DND-41 (cell line): ENCODE data around the gene TFE3.

Source experiments
- ATAC-seq: fragments of 200-7000 bp; cut with Tn5 transposase; 3 replicates; pipeline ENCODE4 v1.9.1; 2021; ENCODE audit warnings: low read depth; ENCODE audit not compliant: insufficient read depth
- DNase-seq: peaks from one replicate; pipeline ENCODE4 v3.0.0-alpha.2; 2020
- H2AFZ ChIP-seq: 2 replicates; pipeline ENCODE4 v1.6.0; 2012; ENCODE audit warnings: low read depth, low read length
- H3K27ac ChIP-seq: 2 replicates; pipeline ENCODE4 v1.5.1; 2012; ENCODE audit warnings: low read length, inconsistent platforms
- H3K27me3 ChIP-seq: fragments of 200-600 bp; sonication (generic); 2 replicates; pipeline ENCODE4 v1.6.0; 2012; ENCODE audit warnings: low read length, mild to moderate bottlenecking, inconsistent platforms; ENCODE audit not compliant: insufficient read depth, poor library complexity
- H3K36me3 ChIP-seq: 2 replicates; pipeline ENCODE4 v1.5.1; 2012; ENCODE audit warnings: low read length, inconsistent platforms; ENCODE audit not compliant: insufficient read depth
- H3K4me1 ChIP-seq: 2 replicates; pipeline ENCODE4 v1.5.1; 2012; ENCODE audit warnings: mild to moderate bottlenecking, low read length; ENCODE audit not compliant: insufficient read depth
- H3K4me2 ChIP-seq: 2 replicates; pipeline ENCODE4 v1.6.0; 2012; ENCODE audit warnings: mild to moderate bottlenecking, moderate library complexity, low read length, inconsistent platforms; ENCODE audit not compliant: insufficient read depth
- H3K4me3 ChIP-seq, 2 experiments: fragments of 200-600 bp in 1 of 2; shearing (Covaris generic) in 1 of 2; 2 replicates each; pipeline ENCODE4 v1.5.1; 2012 to 2016; ENCODE audit warnings: inconsistent platforms in 2 of 2, low read length in 2 of 2, mild to moderate bottlenecking in 2 of 2, low read depth in 1 of 2, moderate library complexity in 1 of 2
- H3K79me2 ChIP-seq: 2 replicates; pipeline ENCODE4 v1.6.0; 2012; ENCODE audit warnings: low read length, inconsistent platforms; ENCODE audit not compliant: insufficient read depth
- H3K9ac ChIP-seq: 2 replicates; pipeline ENCODE4 v1.6.0; 2012; ENCODE audit warnings: low read depth, mild to moderate bottlenecking, inconsistent platforms, low read length, moderate library complexity
- H3K9me3 ChIP-seq: 2 replicates; pipeline ENCODE4 v1.5.1; 2012; ENCODE audit warnings: low read length, moderate library complexity, mild to moderate bottlenecking, inconsistent platforms; ENCODE audit not compliant: insufficient read depth, severe bottlenecking
- H4K20me1 ChIP-seq: 2 replicates; pipeline ENCODE4 v1.6.0; 2012; ENCODE audit warnings: low read length; ENCODE audit not compliant: insufficient read depth
- CTCF ChIP-seq: IDR thresholded peaks from 2 replicates; pipeline ENCODE4 v1.5.1; 2012; ENCODE audit warnings: borderline replicate concordance, low read length, moderate library complexity, mild to moderate bottlenecking; ENCODE audit not compliant: poor library complexity, severe bottlenecking; ENCODE audit errors: extremely low read depth
- EZH2 ChIP-seq: IDR thresholded peaks from 3 replicates; pipeline ENCODE4 v1.6.1; 2012; ENCODE audit warnings: borderline replicate concordance, low read depth, mild to moderate bottlenecking, moderate library complexity, low read length, inconsistent platforms; ENCODE audit not compliant: severe bottlenecking

The TFE3 gene

GRCh38 chrX:49059681-49060085, 16.5 kb upstream of the TFE3 start:
- H3K4me1 ChIP-seq, result peaks cover 13% of the 10 kb centered on the region
- no peak overlapping the region for H3K4me3 ChIP-seq
- DNase-seq (no peak), ATAC-seq (no peak)
- H3K9me3 ChIP-seq, result no peaks in the 10 kb centered on the region
- H3K27me3 ChIP-seq, result no peaks in the 10 kb centered on the region
- H3K79me2 ChIP-seq, result peaks cover 36% of the 10 kb centered on the region
- no peak overlapping the region for H2AFZ ChIP-seq
- no peak for TF ChIP-seq CTCF
- no peak for TF ChIP-seq EZH2
- H3K9ac ChIP-seq, result no peak overlapping the region
- H3K36me3 ChIP-seq, result peaks cover 18% of the 10 kb centered on the region
- no peaks in the 10 kb centered on the region; the same call in 1 of the 2 replicates for H4K20me1 ChIP-seq
- H3K4me2 ChIP-seq, result no peak overlapping the region
- no peak overlapping the region for H3K27ac ChIP-seq

GRCh38 chrX:49059201-49059600, 16.0 kb upstream of the TFE3 start:
- H2AFZ ChIP-seq, result no peak overlapping the region
- no peak for DNase-seq
- H3K4me2 ChIP-seq, result no peak overlapping the region
- peaks cover 41% of the 10 kb centered on the region for H3K79me2 ChIP-seq
- H3K9ac ChIP-seq, result no peak overlapping the region
- H3K27me3 ChIP-seq, result no peaks in the 10 kb centered on the region
- no peak overlapping the region for H3K27ac ChIP-seq
- TF ChIP-seq CTCF (no peak), EZH2 (no peak)
- H3K9me3 ChIP-seq, result no peaks in the 10 kb centered on the region
- H4K20me1 ChIP-seq, result no peaks in the 10 kb centered on the region; the same call in 1 of the 2 replicates
- peaks cover 18% of the 10 kb centered on the region for H3K4me1 ChIP-seq
- H3K36me3 ChIP-seq, result peaks cover 15% of the 10 kb centered on the region
- ATAC-seq, result no peak
- H3K4me3 ChIP-seq, result no peak overlapping the region

- H4K20me1 ChIP-seq, result no peaks in the 10 kb centered on the region; the same call in 1 of the 2 replicates
- H3K4me2 ChIP-seq, result no peak within 1 kb of the TSS
- peaks cover 22% of the 10 kb centered on the region for H3K4me1 ChIP-seq
- H3K27me3 ChIP-seq, result no peaks in the 10 kb centered on the region
- no peak within 1 kb of the TSS for H2AFZ ChIP-seq
- H3K9me3 ChIP-seq, result no peaks in the 10 kb centered on the region
- peaks cover 13% of the 10 kb centered on the region for H3K36me3 ChIP-seq
- ATAC-seq, result no peak
- H3K79me2 ChIP-seq, result peaks cover 45% of the 10 kb centered on the region
- no peak for TF ChIP-seq EZH2
- TF ChIP-seq CTCF, result no peak
- H3K4me3 ChIP-seq, result no peak within 1 kb of the TSS
- H3K9ac ChIP-seq, result no peak within 1 kb of the TSS
- no peak for DNase-seq
- no peak within 1 kb of the TSS for H3K27ac ChIP-seq
These were observed 15.6 kb upstream of the TFE3 start, which contains the start of gene CCDC120 for GRCh38 chrX:49058794-49059193. CCDC120 (plus strand) TSS chrX:49058999; CDS start chrX:49062042, 3,043 bp downstream.
